ENCODE results near the gene ZNF777.

Gene ZNF777

GRCh38 chr7:149471289-149471953 lies 10.6 kb upstream of the ZNF777 start:
- TF ChIP-seq NFIC (IDR thresholded peaks at IDR 0.05) (no peak), FOXM1 (IDR thresholded peaks at IDR 0.05; ENCODE audit: borderline replicate concordance, low read depth) (no peak), MAX (IDR thresholded peaks at IDR 0.05) (no peak), RAD21 (IDR thresholded peaks at IDR 0.05; ENCODE audit: low read depth) (no peak), CEBPB (IDR thresholded peaks at IDR 0.05) (no peak), CREB1 (IDR thresholded peaks at IDR 0.05; ENCODE audit: low read depth) (no peak), YY1 (IDR thresholded peaks at IDR 0.05; ENCODE audit: low read depth) (no peak), EP300 (IDR thresholded peaks at IDR 0.05; ENCODE audit: borderline replicate concordance) (no peak), ZBTB7A (IDR thresholded peaks at IDR 0.05; ENCODE audit: low read depth) (no peak), TAF1 (IDR thresholded peaks at IDR 0.05; ENCODE audit: low read depth) (no peak), REST (IDR thresholded peaks at IDR 0.05; ENCODE audit: low read depth) (no peak), USF1 (IDR thresholded peaks at IDR 0.05) (no peak)

- TF ChIP-seq NFIC (IDR thresholded peaks at IDR 0.05) (no peak), EGR1 (IDR thresholded peaks at IDR 0.05) (no peak), CEBPB (IDR thresholded peaks at IDR 0.05) (no peak), USF1 (IDR thresholded peaks at IDR 0.05) (no peak), TEAD4 (IDR thresholded peaks at IDR 0.05) (no peak), RAD21 (IDR thresholded peaks at IDR 0.05; ENCODE audit: low read depth) (no peak), ZBTB7A (IDR thresholded peaks at IDR 0.05; ENCODE audit: low read depth) (no peak), CREB1 (IDR thresholded peaks at IDR 0.05; ENCODE audit: low read depth) (no peak), TCF12 (IDR thresholded peaks at IDR 0.05; ENCODE audit: low read depth) (no peak), EP300 (IDR thresholded peaks at IDR 0.05; ENCODE audit: borderline replicate concordance) (no peak), MAX (IDR thresholded peaks at IDR 0.05) (no peak), FOXM1 (IDR thresholded peaks at IDR 0.05; ENCODE audit: borderline replicate concordance, low read depth) (no peak), YY1 (IDR thresholded peaks at IDR 0.05; ENCODE audit: low read depth) (no peak), TAF1 (IDR thresholded peaks at IDR 0.05; ENCODE audit: low read depth) (no peak), REST (IDR thresholded peaks at IDR 0.05; ENCODE audit: low read depth) (no peak)
These were observed 8.9 kb upstream of the ZNF777 start for GRCh38 chr7:149469806-149470205.

GRCh38 chr7:149468208-149468607 lies 7.3 kb upstream of the ZNF777 start:
- no peak for TF ChIP-seq ZBTB7A (IDR thresholded peaks at IDR 0.05; ENCODE audit: low read depth)
- TF ChIP-seq USF1 (IDR thresholded peaks at IDR 0.05): no peak
- TF ChIP-seq FOXM1 (IDR thresholded peaks at IDR 0.05; ENCODE audit: borderline replicate concordance, low read depth): no peak
- TF ChIP-seq NFIC (IDR thresholded peaks at IDR 0.05): no peak
- TF ChIP-seq REST (IDR thresholded peaks at IDR 0.05; ENCODE audit: low read depth): no peak
- TF ChIP-seq MAX (IDR thresholded peaks at IDR 0.05): no peak
- no peak for TF ChIP-seq TCF12 (IDR thresholded peaks at IDR 0.05; ENCODE audit: low read depth)
- TF ChIP-seq EGR1 (IDR thresholded peaks at IDR 0.05): no peak
- no peak for TF ChIP-seq RAD21 (IDR thresholded peaks at IDR 0.05; ENCODE audit: low read depth)
- no peak for TF ChIP-seq TAF1 (IDR thresholded peaks at IDR 0.05; ENCODE audit: low read depth)
- TF ChIP-seq CREB1 (IDR thresholded peaks at IDR 0.05; ENCODE audit: low read depth): no peak
